Retinal pigment epithelial cell (primary cell): ENCODE results near the gene KIAA1958.

Experiments
- DNase-seq: peaks from one replicate; pipeline ENCODE4 v3.0.0-alpha.2; 2010; ENCODE audit warnings: low read depth
- H3K4me3 ChIP-seq: 2 replicates; pipeline ENCODE4 v1.5.1; 2011; ENCODE audit warnings: mild to moderate bottlenecking, low read length, control low read depth, moderate library complexity
- TF ChIP-seq, protein P1 (sequence below): conservative IDR thresholded peaks from 2 replicates; pipeline ENCODE4 v1.5.1; 2011; ENCODE audit warnings: low read depth, low read length, control low read depth, inconsistent platforms

KIAA1958 gene

GRCh38 chr9:112608851-112609250 lies 122.2 kb downstream of the KIAA1958 start:
- no peak for DNase-seq
- H3K4me3 ChIP-seq, result no peak overlapping the region
- TF ChIP-seq, protein P1, sequence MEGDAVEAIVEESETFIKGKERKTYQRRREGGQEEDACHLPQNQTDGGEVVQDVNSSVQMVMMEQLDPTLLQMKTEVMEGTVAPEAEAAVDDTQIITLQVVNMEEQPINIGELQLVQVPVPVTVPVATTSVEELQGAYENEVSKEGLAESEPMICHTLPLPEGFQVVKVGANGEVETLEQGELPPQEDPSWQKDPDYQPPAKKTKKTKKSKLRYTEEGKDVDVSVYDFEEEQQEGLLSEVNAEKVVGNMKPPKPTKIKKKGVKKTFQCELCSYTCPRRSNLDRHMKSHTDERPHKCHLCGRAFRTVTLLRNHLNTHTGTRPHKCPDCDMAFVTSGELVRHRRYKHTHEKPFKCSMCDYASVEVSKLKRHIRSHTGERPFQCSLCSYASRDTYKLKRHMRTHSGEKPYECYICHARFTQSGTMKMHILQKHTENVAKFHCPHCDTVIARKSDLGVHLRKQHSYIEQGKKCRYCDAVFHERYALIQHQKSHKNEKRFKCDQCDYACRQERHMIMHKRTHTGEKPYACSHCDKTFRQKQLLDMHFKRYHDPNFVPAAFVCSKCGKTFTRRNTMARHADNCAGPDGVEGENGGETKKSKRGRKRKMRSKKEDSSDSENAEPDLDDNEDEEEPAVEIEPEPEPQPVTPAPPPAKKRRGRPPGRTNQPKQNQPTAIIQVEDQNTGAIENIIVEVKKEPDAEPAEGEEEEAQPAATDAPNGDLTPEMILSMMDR, result no peak

- H3K4me3 ChIP-seq, result no peak overlapping the region
- TF ChIP-seq, protein P1, result no peak
- DNase-seq, result no peak
Observed at GRCh38 chr9:112615584-112616266, 129.1 kb downstream of the KIAA1958 start.

- TF ChIP-seq, protein P1, result no peak
- H3K4me3 ChIP-seq, result no peak overlapping the region
- DNase-seq, result no peak
Observed at GRCh38 chr9:112617371-112617770, 130.7 kb downstream of the KIAA1958 start.

- no peak for DNase-seq
- TF ChIP-seq, protein P1, result no peak
- no peak overlapping the region for H3K4me3 ChIP-seq
Observed at GRCh38 chr9:112618385-112619009, 131.9 kb downstream of the KIAA1958 start.

DNA sequence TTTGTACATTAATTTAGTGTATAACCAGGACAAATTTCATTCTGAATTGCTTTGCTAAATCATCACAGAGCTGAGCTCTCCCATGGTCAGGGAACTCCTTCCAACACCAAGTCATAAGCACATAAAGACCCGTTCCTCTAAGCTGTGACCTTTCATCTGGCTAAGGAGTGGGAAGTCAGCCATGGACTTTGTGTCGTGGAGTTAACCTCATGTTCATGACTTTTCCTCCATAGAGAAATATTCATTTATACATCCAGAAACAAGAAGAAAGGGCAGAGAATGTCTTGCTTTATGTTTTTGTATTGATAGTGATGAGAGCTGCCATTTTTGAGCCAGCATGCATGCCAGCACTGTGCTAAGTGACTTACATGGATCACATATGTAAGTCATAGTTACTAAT lies 133.8 kb downstream of the KIAA1958 start:
- H3K4me3 ChIP-seq, result no peak overlapping the region
- TF ChIP-seq, protein P1, result no peak
- DNase-seq, result no peak

DNA sequence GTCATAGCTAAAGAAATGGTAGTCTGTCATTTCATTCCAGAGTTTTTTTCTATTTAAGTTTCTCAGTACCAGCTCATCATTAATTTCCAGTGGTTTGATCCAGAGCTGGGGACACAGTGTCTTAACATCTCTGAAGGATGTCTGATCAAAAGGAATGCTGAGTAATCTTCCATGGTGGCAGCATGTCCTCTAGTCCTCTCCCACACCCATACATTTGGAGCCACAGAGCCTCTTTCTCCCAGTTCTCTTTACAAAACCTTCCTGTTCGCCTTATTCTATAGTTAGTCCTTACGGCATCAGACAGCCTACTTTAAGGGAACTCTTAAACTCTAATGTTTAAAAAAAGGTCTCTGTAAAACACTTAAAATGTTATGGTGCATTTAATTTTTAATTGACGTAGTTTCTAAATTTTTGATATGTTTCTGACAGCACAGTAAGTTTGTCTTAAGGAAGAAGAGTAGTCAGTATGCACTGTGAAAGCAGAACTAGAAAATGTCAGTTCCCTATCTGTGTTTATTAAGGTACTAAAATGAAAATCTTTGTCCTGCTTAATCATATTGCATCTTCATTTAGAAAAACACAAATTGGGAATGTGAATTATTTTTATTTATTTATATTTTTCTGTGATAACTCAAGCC lies 134.5 kb downstream of the KIAA1958 start:
- H3K4me3 ChIP-seq, result no peak overlapping the region
- no peak for DNase-seq
- TF ChIP-seq, protein P1, result no peak
